Measurements from ENCODE around the gene PPP2R2D.
"Not testable (repeated sequence)": the region's sequence is repeated elsewhere in the genome, so short reads cannot be mapped to it uniquely, and the experiment has no call there.

The PPP2R2D gene

DNA sequence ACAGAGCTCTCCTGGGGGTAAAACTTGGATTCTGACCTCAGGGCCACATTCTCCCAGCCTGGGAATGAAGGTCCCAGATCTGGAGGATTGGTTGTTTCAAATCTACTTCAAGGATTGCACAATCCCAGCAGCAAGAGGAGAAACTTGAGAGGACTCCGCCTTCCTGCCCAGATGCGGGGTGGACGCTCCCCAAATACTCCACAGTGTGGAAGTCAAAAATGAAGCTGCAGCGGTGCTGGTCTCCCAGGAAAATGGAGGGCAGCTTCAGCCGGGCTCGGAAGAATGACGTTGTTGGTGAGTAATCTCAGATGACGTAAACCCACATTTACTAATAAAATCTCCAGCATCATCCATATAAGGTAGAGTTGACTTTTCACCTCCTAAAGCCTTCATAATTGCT lies 31.5 kb upstream of the PPP2R2D start:
- no peak for DNase-seq

DNA sequence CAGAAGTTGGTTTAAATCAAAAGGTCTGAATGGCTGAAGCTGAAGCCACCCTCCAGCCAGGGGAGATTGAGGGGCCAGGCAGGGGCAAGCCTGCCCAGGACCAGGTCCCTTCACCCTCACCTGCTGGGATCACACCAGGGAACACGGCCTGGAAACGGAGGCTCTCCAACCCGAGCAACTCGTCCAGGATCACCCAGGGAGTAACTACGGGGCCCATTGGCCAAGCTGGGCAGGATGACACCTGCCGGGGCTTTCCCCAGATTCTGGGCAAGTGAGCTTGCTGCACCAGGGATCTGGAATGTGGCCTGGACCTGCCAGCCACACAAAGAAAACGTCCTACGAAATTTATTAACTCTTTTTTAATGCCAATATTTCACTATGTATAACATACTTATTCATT lies 30.4 kb upstream of the PPP2R2D start:
- DNase-seq, result no peak

GRCh38 chr10:131870831-131871672 lies 29.8 kb upstream of the PPP2R2D start:
- no peak for DNase-seq

DNA sequence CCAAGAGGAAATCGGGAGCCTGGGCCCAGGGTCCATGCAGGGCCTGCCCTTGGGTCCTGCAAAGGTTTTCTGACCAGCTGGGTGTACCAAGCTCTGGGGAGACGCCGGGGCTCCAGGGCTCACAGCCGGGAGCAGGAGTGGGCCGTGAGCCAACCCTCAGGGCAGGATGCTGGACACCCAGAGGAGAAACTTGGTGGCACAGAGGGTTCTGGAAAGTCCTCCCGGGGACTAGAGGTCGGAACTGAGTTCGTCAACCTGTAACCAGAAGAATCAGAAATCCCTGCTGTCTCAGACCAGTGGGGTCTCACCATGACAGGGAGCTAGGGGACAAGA lies 29.2 kb upstream of the PPP2R2D start:
- no peak for DNase-seq

DNA sequence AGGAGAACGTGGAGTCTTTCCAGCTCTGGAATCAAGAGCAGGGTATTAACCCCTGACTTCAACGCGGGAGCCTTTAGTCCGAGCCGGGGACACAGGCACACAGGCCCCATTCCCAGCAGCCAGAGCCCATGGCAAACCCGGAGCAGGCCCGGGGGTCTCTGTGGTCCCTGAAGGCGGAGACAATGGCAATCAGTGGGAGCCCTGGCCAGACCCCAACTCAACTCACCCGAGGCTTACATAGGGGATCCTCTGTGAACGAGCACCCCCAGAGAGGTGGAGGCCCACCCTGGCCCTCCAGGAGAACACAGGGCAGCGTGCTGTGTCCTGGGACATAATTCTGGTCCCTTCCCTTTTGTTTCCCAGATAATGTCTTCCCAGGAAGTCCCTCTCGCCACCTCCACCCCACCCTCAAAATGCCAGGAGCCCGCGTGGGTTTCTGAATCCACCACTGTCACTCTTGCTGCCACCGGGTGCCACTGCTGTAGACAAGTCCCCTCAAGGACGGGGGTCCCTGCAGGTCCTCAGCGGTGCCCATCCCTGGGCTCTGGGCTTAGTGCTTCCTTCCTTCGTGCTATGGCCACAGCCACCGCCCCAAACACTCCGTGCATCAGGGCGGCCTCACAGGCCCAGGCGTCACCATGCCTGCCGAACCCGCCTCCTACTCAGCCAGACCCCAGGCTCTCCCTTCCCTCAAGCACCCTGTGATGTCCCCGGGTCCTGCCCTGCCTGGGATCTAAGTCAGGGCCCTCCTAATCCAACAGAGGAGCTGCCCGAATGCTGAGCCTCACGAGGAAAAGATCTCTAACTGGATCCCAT lies 28.6 kb upstream of the PPP2R2D start:
- DNase-seq, result no peak

DNA sequence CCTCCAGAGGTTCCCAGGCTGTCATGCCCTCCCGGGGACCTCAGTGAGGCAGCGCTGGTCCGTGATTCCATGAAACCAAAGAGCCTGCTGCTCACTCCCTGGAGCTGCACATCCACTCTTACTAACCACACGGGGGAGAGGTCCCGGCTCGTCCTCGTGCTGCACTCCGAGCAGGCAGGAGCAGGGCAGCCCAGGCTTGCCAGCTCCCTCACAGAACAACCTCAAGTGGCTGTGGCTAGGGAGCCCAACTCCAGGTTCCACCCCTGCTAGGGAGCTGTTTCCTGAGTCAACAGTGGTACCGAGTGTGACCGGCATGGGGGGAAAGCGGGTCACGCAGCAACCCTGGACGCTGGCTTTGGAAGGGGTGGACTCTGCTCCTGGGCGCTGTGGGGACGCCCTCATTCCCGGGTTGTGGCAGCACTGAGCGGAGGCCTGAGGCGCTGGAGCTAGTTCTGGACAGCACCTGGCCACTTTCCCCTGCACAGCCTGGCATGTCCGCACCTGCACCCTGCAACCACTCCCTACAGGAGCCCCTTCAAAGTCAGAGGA lies 27.9 kb upstream of the PPP2R2D start:
- no peak for DNase-seq

DNA sequence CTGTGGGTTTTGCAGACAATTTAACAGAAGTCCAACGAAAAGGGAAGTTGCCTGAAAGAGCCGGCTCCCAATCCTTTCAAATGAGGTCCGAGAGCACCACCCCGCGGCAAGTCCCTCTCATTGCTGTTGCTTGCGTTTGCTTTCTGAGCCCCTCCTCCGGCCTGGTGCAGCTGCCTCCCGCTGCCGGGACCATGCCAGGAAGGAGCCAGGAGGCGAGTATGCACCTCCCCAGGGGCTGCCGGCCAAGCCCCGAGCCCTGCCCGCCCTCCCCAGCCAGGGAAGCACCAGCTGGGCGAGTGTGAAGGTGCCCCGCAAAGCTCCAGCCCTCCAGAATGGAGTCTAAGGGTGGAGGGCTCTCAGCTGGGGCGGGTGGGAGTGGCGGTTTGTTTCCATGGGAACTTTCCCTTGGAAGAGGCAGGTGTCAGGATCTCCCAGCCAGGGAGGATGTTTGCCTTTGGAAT lies 25.8 kb upstream of the PPP2R2D start:
- peak; percentile 74 for DNase-seq

DNA sequence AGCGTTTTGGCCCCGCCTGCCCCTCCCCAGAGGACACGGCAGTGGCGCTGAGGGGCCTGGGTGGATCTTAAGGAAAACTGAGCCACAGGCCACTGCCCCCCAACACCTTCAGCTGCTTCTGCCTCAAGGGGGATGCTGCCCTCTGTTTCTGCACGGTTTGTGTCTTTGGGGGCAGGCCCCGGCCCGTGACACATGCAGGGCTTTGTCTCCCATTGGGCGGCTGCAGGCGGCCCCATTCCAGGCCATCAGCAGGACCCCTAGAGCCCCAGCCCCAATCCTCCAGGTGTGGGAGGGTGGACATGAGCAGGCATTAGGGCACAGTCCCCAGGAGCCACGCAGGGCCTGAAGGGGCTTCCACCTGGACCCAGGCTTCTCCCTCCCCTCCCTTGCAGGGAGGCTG lies 25.3 kb upstream of the PPP2R2D start:
- no peak for DNase-seq

- DNase-seq, result no peak
Measured at GRCh38 chr10:131876017-131876416, 24.8 kb upstream of the PPP2R2D start.

DNA sequence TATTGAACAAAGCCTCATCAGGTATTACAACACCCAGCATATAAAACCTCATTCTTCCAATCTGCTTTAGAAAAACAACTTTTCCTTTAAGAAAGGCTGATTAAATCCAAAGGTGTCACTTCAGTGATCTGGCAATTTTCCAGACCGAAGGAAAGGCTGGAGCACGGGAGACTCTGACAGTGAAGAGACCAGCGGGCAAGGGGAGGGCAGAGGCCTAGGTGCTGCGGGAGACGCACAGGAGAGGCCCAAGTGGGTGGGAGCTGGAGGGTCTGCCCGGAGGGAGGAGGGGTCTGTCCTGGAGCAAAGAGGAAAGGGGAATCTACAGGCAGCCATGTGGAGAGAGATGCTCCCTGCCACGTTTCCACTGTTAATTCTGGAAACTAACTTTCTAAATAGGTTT lies 24.3 kb upstream of the PPP2R2D start:
- DNase-seq, result no peak

GRCh38 chr10:131880016-131880590 lies 20.7 kb upstream of the PPP2R2D start:
- DNase-seq, result no peak

GRCh38 chr10:131881104-131881880 lies 19.5 kb upstream of the PPP2R2D start:
- no peak for DNase-seq

DNA sequence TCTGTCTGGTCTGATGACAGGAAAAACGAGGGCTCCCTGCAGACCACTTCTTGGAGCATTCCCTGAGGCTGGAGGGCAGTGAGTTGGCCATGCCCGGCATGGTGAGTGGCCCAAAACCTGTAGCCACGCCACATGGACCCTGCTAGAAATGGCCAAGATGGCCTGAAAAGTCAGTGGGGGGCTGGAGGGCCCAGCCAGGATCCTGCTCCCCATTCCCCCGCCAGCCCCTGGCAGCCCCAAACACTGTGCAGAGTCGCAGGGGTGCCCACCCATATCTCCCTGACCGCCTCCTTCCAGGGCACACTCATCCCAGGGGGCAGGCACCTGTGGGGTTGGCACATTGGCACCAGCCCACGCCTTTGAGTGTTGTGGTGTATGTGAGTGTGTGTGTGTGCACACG lies 18.7 kb upstream of the PPP2R2D start:
- no peak for DNase-seq

- no peak for DNase-seq
Measured at GRCh38 chr10:131882590-131883451, 18.0 kb upstream of the PPP2R2D start.

GRCh38 chr10:131883621-131884393 lies 17.0 kb upstream of the PPP2R2D start:
- not testable (repeated sequence) for DNase-seq

DNA sequence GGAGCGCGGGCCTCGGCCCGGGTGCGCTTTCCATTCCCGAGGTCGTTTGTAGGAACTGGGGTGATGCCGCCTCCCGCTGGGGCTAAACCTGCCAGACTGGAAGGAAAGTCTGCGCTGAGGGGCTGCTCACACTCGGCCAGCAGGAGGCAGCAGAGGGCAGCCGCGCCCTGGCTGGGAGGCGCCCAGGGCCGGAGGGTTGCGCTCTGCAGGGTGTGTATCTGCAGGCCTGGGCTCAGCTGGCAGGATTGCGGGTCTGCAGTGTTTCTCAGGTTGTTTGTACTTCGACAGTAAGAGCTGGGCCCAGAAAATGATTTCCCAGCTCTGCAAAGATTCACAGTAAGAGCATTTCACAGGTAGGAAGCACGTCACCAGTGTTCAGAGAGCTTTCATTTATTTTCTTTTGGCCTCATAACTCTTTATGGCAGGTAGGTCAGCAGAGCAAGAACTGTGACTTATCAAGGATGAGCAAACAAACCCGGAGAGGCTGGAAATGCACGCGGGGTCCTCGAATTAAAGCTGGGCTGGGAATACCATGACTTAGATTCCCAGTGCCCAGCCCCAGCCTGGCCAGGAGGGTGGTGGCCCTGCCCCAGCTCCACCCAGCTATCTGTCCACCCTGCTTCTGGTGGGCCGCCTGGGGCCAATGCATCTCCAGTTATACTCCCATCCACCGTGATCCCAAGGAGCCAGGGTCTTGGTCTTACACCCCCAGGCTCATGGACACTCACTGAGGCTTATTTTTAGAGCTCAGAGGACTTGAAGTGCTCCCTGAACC lies 15.2 kb upstream of the PPP2R2D start:
- DNase-seq, result peak; percentile 16

- no peak for DNase-seq
Measured at GRCh38 chr10:131886237-131886636, 14.6 kb upstream of the PPP2R2D start.

GRCh38 chr10:131888186-131888604 lies 12.6 kb upstream of the PPP2R2D start:
- DNase-seq, result no peak

- DNase-seq, result no peak
Measured at GRCh38 chr10:131889755-131890154, 11.1 kb upstream of the PPP2R2D start.
